HCT116 (cell line): ENCODE measurements around the gene TACC3. TPM values are rescaled to one million over a fixed set of nuclear protein-coding genes. Genes with fewer than 3 reads are reported as not detected.

Experiments used
- ATAC-seq: fragments of 200-7000 bp; cut with Tn5 transposase; 2 replicates; pipeline ENCODE4 v1.9.1; 2020; ENCODE audit warnings: mild to moderate bottlenecking, moderate library complexity
- BruUV-seq: library from RNA; stranded (reverse); fragments of 400-500 nt; replicated peaks from 2 replicates; lab custom pipeline; 2021; lab: Mats Ljungman, UMichigan
- CTCF ChIA-PET: fragments of 300-600 bp; sonication (Branson Sonifier 250); formaldehyde crosslinking; loops from one replicate; lab custom pipeline; 2021; ENCODE audit warnings: antibody characterized with exemption; lab: Charles Lee
- POLR2A ChIA-PET: fragments of 300-600, 350-600 bp; sonication (Branson Sonifier 250); formaldehyde crosslinking; loops from one replicate; lab custom pipeline; 2021; ENCODE audit warnings: antibody characterized with exemption; lab: Charles Lee
- RAD21 ChIA-PET, 2 experiments: fragments of 300-600 bp; sonication (Branson Sonifier 250); formaldehyde crosslinking; loops; one replicate each; lab custom pipeline; 2023; ENCODE audit warnings: low total read pairs in 2 of 2; ENCODE audit not compliant: uncharacterized antibody in 2 of 2, unreplicated experiment in 2 of 2, low non-redundant PET in 1 of 2; lab: Charles Lee
- DNase-seq: peaks from one replicate; pipeline ENCODE4 v3.0.0-alpha.2; 2010; ENCODE audit warnings: low read depth, low spot score
- H2AFZ ChIP-seq: fragments of 200-600 bp; shearing (Covaris generic), sonication (generic); 2 replicates; pipeline ENCODE4 v1.6.1; 2017; ENCODE audit warnings: low read depth, mixed run types, mixed read lengths, antibody characterized with exemption, low read length; ENCODE audit not compliant: poor library complexity, severe bottlenecking
- H3K27ac ChIP-seq: 2 replicates; pipeline ENCODE4 v1.5.1; 2012; ENCODE audit warnings: low read depth, low read length
- H3K27me3 ChIP-seq: fragments of 200-600 bp; sonication (generic); 2 replicates; pipeline ENCODE4 v1.6.1; 2016; ENCODE audit warnings: mixed run types, low read length, mixed read lengths; ENCODE audit not compliant: insufficient read depth
- H3K36me3 ChIP-seq, 2 experiments: fragments of 200-500 bp in 1 of 2; fragments of 200-600 bp in 1 of 2; sonication (Bioruptor generic) in 1 of 2; sonication (generic) in 1 of 2; 2 replicates each; pipeline versions ENCODE4 v1.5.1 to v1.6.1; 2014 to 2016; ENCODE audit warnings: low read length in 2 of 2, inconsistent platforms in 1 of 2, mixed read lengths in 1 of 2, mixed run types in 1 of 2; ENCODE audit not compliant: insufficient read depth in 2 of 2, control insufficient read depth in 1 of 2
- H3K4me1 ChIP-seq, 2 experiments: fragments of 200-600 bp in 1 of 2; sonication (generic) in 1 of 2; 2 replicates each; pipeline versions ENCODE4 v1.5.1 to v1.6.1; 2012 to 2017; ENCODE audit warnings: low read length in 2 of 2, inconsistent platforms in 1 of 2, mild to moderate bottlenecking in 1 of 2, mixed read lengths in 1 of 2, mixed run types in 1 of 2, moderate library complexity in 1 of 2; ENCODE audit not compliant: insufficient read depth in 2 of 2, control insufficient read depth in 1 of 2
- H3K4me2 ChIP-seq: fragments of 200-600 bp; sonication (generic); 2 replicates; pipeline ENCODE4 v1.6.1; 2017; ENCODE audit warnings: mixed run types, low read length, mixed read lengths
- H3K4me3 ChIP-seq, 2 experiments: fragments of 200-600 bp in 1 of 2; sonication (generic) in 1 of 2; replicated peaks in 1 of 2; 2 replicates each; pipeline ENCODE4 v1.5.1; 2011 to 2016; ENCODE audit warnings: low read length in 2 of 2, control low read depth in 1 of 2, low read depth in 1 of 2, mild to moderate bottlenecking in 1 of 2, mixed read lengths in 1 of 2, mixed run types in 1 of 2
- H3K79me2 ChIP-seq: fragments of 200-600 bp; sonication (generic); 2 replicates; pipeline ENCODE4 v1.6.1; 2017; ENCODE audit warnings: mild to moderate bottlenecking, mixed run types, low read length, moderate library complexity, mixed read lengths; ENCODE audit not compliant: insufficient read depth
- H3K9ac ChIP-seq: fragments of 200-600 bp; sonication (generic); 2 replicates; pipeline ENCODE4 v1.6.1; 2016; ENCODE audit warnings: low read length, mixed read lengths
- H3K9me2 ChIP-seq: fragments of 200-600 bp; sonication (generic), shearing (Covaris generic); 2 replicates; pipeline ENCODE4 v1.6.1; 2017; ENCODE audit warnings: mixed run types, mild to moderate bottlenecking, moderate library complexity; ENCODE audit not compliant: insufficient read depth
- H3K9me3 ChIP-seq, 2 experiments: fragments of 200-500 bp in 1 of 2; fragments of 200-600 bp in 1 of 2; sonication (Bioruptor generic) in 1 of 2; sonication (generic) in 1 of 2; 2 replicates each; pipeline ENCODE4 v1.6.1; 2014 to 2017; ENCODE audit warnings: low read length in 2 of 2, mixed read lengths in 2 of 2, inconsistent platforms in 1 of 2, low read depth in 1 of 2, mild to moderate bottlenecking in 1 of 2, mixed run types in 1 of 2, moderate library complexity in 1 of 2; ENCODE audit not compliant: control insufficient read depth in 1 of 2, insufficient read depth in 1 of 2
- H4K20me1 ChIP-seq: fragments of 200-600 bp; sonication (generic), shearing (Covaris generic); 2 replicates; pipeline ENCODE4 v1.6.1; 2017; ENCODE audit warnings: mixed run types, mild to moderate bottlenecking, moderate library complexity; ENCODE audit not compliant: insufficient read depth
- CEBPB ChIP-seq: IDR thresholded peaks from 2 replicates; pipeline ENCODE4 v1.6.1; 2012; ENCODE audit warnings: low read depth
- EGR1 ChIP-seq: IDR thresholded peaks from 2 replicates; pipeline ENCODE4 v1.6.1; 2012; ENCODE audit warnings: low read depth
- ELF1 ChIP-seq: IDR thresholded peaks from 2 replicates; pipeline ENCODE4 v1.6.1; 2012; ENCODE audit warnings: low read depth, borderline replicate concordance
- EZH2 ChIP-seq: fragments of 200-600 bp; sonication (generic); IDR thresholded peaks from 2 replicates; pipeline ENCODE4 v1.6.1; 2017; ENCODE audit warnings: antibody characterized with exemption, mixed run types
- EZH2phosphoT487 ChIP-seq: fragments of 200-600 bp; IDR thresholded peaks from 2 replicates; pipeline ENCODE4 v1.6.1; 2018; ENCODE audit warnings: antibody characterized with exemption, borderline replicate concordance
- FOSL1 ChIP-seq: IDR thresholded peaks from 2 replicates; pipeline ENCODE4 v1.6.1; 2012; ENCODE audit warnings: low read depth
- POLR2AphosphoS5 ChIP-seq: IDR thresholded peaks from 2 replicates; pipeline ENCODE4 v1.6.1; 2011; ENCODE audit warnings: mild to moderate bottlenecking, low read depth, low read length, moderate library complexity
- RAD21 ChIP-seq: IDR thresholded peaks from 2 replicates; pipeline ENCODE4 v1.6.1; 2012; ENCODE audit warnings: low read depth, mild to moderate bottlenecking
- YY1 ChIP-seq: IDR thresholded peaks from 2 replicates; pipeline ENCODE4 v1.6.1; 2011; ENCODE audit warnings: low read length, low read depth, moderate library complexity, mild to moderate bottlenecking; ENCODE audit not compliant: insufficient replicate concordance; ENCODE audit errors: extremely low read depth
- ZFX ChIP-seq: fragments of 450-650 bp; IDR thresholded peaks from 2 replicates; pipeline ENCODE4 v1.6.1; 2017
- intact Hi-C: fragments of 100-400 bp; cut with micrococcal nuclease; formaldehyde crosslinking; loops from 2 replicates; pipeline ENCODE4 v1.10.0; 2022
- total RNA-seq: library from RNA; stranded (reverse); gene quantifications from one replicate; pipeline ENCODE4 v1.2.1, GENCODE V29; 2021; ENCODE audit not compliant: unreplicated experiment
- TF ChIP-seq, protein P1 (sequence below): IDR thresholded peaks from 2 replicates; pipeline ENCODE4 v1.6.1; 2012
- TF ChIP-seq, protein P2 (sequence below): IDR thresholded peaks from 2 replicates; pipeline ENCODE4 v1.6.1; 2012; ENCODE audit warnings: low read depth

TACC3 gene
- total RNA-seq, 1 experiment from 2014 or later = 106 TPM

DNA sequence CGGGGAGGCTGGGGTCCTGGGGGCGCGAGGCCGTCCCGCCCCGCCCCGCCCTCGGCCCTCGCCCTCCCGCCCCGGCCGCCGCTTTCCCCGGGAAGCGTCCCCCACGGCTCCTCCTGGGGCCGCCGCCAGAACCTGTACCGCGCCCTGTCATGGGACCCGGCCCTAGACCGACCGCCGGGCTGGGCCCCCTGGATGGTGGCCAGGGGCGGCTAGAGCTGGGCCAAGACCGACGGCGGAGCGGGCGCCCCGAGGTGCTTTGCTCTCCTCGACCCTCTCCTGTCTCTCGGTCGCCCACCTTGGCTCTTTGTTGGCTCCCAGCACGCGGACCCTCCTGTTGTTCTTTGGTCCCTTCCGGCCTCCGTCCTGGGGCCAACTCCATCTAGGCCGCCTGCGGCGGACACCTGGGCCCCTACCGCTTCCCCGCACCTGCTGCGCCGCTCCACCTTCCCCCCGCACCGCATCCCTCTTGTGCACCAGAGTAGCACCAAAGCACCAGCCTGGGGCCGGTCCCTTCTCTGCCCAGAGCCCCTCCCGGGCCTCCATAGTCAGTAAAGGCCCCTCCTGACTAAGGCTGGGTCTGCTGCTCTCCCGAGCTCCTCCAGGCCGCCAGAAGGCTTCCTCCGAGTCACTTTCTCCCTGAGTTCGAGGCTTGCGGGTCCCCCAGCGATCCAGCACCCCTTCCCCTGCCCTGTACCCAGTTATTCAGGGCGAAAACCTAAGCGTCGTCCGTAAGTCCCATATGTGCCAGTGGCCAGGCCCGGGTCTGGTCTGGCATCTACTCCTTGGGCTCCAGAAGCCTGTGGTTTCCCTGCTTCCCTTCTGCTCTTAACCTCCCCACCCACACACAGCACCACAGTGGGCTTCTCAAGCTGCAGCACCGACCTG is 587 bp downstream of the TACC3 start:
- Histone ChIP-seq H3K4me1 (peaks cover 12 to 36% of the 10 kb centered on the region in 2 experiments), H2AFZ (no peak overlapping the region), H3K4me2 (peak overlapping the region; percentile 94), H3K9ac (peak overlapping the region; percentile 98), H4K20me1 (no peaks in the 10 kb centered on the region; the same call in 1 of the 2 replicates), H3K27me3 (no peaks in the 10 kb centered on the region), H3K9me3 (no peaks in the 10 kb centered on the region), H3K27ac (peak overlapping the region; percentile 87), H3K4me3 (peak overlapping the region; percentile 94 to 96), H3K79me2 (peaks cover 86% of the 10 kb centered on the region), H3K9me2 (no peaks in the 10 kb centered on the region), H3K36me3 (peaks cover 6 to 38% of the 10 kb centered on the region in 2 experiments; a peak in 2 of 4 replicates)
- RAD21 ChIA-PET = interaction anchor here in 1 of 2 experiments (0.6 kb wide), 1 partner anchor 468 kb away, joined by 3 read pairs; no protein-coding TSS in a partner anchor
- intact Hi-C loops = no loop called here
- no TSS peak for BruUV-seq
- TF ChIP-seq EZH2phosphoT487 = no peak
- TF ChIP-seq ZFX = peak; percentile 42; the same call in 1 of the 2 replicates
- POLR2A ChIA-PET = interaction anchor here (0.8 to 1.7 kb wide), 3 partner anchors 9 to 12 kb away, joined by 3 to 19 read pairs (median 3); partner anchors contain the start of gene SLBP
- ATAC-seq (peak; percentile 15), DNase-seq (no peak)
- CTCF ChIA-PET = interaction anchor here (1.0 to 2.7 kb wide), 3 partner anchors 26 to 84 kb away, joined by 3 to 15 read pairs (median 4); no protein-coding TSS in a partner anchor

DNA sequence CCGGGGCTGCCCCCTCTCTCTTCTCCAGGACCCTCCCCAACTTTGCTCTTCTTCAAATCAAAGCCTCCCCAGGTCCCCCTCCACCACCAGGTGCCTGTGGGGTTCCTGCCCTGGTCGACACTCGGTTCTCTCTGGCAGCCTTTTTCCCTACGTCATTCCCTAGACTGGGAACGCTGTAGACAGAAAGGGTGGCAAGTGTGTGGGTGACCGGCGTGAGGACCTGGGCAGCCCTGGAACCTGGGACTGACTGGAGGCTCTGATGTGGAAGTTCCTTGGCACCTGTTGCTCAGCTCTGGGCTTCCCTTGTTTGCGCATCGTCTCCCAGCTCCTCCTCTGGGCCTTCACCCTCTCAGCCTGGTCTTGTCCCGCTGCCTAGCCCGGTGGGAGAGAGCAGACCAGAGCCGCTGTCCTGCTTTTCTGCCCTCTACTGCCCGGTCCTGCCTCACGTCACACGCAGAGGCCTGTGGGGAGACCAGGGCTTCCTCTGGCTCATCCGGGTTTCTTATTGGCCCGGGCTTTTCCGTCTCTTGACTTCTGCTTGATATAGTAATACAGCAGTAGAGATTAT is 1.3 kb downstream of the TACC3 start:
- H3K79me2 ChIP-seq = peaks cover 91% of the 10 kb centered on the region
- RAD21 ChIA-PET = no interaction called here
- TF ChIP-seq RAD21 (no peak), EZH2 (no peak), EGR1 (no peak), FOSL1 (no peak), CEBPB (no peak), POLR2AphosphoS5 (no peak), ZFX (no peak), ELF1 (no peak), YY1 (no peak)
- TF ChIP-seq, protein P1, sequence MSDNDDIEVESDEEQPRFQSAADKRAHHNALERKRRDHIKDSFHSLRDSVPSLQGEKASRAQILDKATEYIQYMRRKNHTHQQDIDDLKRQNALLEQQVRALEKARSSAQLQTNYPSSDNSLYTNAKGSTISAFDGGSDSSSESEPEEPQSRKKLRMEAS = no peak
- TF ChIP-seq, protein P2, sequence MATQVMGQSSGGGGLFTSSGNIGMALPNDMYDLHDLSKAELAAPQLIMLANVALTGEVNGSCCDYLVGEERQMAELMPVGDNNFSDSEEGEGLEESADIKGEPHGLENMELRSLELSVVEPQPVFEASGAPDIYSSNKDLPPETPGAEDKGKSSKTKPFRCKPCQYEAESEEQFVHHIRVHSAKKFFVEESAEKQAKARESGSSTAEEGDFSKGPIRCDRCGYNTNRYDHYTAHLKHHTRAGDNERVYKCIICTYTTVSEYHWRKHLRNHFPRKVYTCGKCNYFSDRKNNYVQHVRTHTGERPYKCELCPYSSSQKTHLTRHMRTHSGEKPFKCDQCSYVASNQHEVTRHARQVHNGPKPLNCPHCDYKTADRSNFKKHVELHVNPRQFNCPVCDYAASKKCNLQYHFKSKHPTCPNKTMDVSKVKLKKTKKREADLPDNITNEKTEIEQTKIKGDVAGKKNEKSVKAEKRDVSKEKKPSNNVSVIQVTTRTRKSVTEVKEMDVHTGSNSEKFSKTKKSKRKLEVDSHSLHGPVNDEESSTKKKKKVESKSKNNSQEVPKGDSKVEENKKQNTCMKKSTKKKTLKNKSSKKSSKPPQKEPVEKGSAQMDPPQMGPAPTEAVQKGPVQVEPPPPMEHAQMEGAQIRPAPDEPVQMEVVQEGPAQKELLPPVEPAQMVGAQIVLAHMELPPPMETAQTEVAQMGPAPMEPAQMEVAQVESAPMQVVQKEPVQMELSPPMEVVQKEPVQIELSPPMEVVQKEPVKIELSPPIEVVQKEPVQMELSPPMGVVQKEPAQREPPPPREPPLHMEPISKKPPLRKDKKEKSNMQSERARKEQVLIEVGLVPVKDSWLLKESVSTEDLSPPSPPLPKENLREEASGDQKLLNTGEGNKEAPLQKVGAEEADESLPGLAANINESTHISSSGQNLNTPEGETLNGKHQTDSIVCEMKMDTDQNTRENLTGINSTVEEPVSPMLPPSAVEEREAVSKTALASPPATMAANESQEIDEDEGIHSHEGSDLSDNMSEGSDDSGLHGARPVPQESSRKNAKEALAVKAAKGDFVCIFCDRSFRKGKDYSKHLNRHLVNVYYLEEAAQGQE = no peak
- TF ChIP-seq, all 23 proteins: peak for 0
- H3K9me2 ChIP-seq = no peaks in the 10 kb centered on the region
- H4K20me1 ChIP-seq = no peaks in the 10 kb centered on the region; the same call in 1 of the 2 replicates
- no TSS peak for BruUV-seq
- H3K4me2 ChIP-seq = peak overlapping the region; percentile 94
- H3K4me3 ChIP-seq = peak overlapping the region; percentile 94 to 96
- H3K9me3 ChIP-seq = no peaks in the 10 kb centered on the region
- ChIA-PET CTCF (interaction anchor here (2.7 kb wide), 1 partner anchor 29 kb away, joined by 15 read pairs; no protein-coding TSS in a partner anchor), POLR2A (interaction anchor here (1.0 kb wide), 1 partner anchor 10 kb away, joined by 3 read pairs; the partner anchor contains the start of gene SLBP)
- peaks cover 19 to 43% of the 10 kb centered on the region in 2 experiments for H3K4me1 ChIP-seq
- peak overlapping the region; percentile 87 for H3K27ac ChIP-seq
- peak overlapping the region; percentile 98 for H3K9ac ChIP-seq
- no peaks in the 10 kb centered on the region for H3K27me3 ChIP-seq
- H2AFZ ChIP-seq = no peak overlapping the region
- ATAC-seq (no peak), DNase-seq (no peak)
- intact Hi-C loops = no loop called here
- peaks cover 8 to 45% of the 10 kb centered on the region in 2 experiments; a peak in 2 of 4 replicates for H3K36me3 ChIP-seq
